ACHN (cell line): ENCODE measurements around the gene DZIP1.
"Not testable (repeated sequence)": the region's sequence is repeated elsewhere in the genome, so short reads cannot be mapped to it uniquely, and the experiment has no call there.

ENCODE experiments used
- DNase-seq: peaks from one replicate; pipeline ENCODE4 v3.0.0-alpha.2; 2015
- in situ Hi-C: cut with HindIII; loops from 2 replicates; pipeline ENCODE4 v1.10.0; 2017; ENCODE audit warnings: low sequenced_read_pairs, low pct_ligation_motif_present, low pct_unique_long_range_greater_than_20kb

The DZIP1 gene

DNA sequence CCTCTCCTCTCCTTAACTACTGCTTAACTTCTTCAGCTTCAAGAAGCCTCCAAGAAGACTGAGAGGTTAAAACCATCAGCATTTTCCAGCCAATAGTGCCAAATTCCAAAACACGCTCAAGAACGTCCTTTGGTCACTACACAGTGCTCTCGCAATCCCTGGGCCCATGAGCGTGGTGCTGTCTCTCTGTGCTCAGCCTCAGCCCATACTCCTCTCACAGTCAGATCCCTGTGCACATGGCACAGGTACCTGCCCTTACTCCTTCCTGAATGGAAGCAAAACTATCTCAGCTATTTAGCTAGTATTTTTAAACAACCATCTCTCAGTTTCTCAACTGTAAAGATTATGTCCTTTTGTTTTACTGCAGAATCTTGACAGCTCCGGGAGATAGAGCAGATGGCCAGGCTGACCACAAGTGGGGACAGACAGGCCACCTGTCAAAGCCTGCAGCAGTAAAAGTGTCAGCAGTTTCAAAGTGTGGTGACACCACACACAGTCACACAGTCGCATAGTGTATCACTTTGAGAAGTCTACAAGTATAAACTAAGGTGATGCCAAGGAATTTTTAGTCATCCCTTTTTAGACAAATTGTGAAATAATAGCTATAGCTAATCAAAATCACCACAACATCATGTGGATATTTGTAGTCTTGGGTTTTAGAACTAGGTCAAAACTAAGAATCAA is 35.7 kb downstream of the DZIP1 start:
- in situ Hi-C loops: no loop called here

DNA sequence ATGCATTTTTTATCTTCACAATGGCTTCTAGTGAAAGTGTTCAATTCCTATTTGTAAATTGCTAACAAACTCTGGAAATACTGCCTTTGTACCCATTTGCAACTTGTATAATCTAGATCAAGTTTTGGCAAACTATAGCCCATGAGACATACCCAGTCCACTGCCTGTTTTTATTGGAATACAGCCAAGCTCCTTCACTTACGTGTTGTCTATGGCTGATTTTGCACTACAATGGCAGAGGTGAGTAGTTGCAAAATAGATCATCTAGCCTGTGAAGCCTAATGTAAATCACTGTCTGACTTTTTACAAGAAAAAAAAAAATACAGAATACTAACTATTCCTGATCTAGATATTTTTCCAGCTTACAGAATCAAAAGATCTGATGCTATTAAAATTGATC is 37.1 kb downstream of the DZIP1 start:
- DNase-seq: no peak
- in situ Hi-C loops: no loop called here

More for the DNA sequence above, 35.7 kb downstream of the DZIP1 start:
- DNase-seq: no peak

DNA sequence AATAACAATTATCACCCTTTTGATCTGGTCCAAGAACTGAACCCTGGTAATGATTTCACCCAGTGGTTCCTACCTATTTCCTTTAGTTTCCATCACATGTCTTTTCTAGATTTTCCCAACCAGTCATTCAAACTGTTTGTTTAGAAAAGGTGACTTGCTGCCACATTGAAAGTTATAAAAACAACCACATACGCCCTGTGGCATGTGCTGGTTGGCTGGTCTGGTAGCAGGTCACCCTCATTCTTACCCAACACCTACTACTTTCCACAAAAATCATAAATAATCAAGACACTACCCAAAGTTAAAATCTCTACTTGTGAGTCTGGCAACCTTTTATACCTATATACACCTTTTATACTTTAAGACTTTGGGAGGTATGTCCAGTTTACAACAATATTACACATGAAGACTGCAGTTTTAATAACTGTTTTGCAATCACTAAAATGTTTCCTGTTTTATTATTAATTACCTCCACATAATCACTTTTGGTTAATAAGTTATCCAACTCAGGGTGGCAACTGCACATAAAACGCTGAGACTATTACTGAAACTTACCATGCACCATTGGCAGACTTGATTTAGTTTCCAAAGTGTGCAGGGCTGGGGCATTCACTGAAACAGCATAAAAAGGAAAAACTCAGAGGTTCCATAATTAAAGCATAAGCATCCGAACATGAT is 38.9 kb downstream of the DZIP1 start:
- DNase-seq: no peak
- in situ Hi-C loops: no loop called here

DNA sequence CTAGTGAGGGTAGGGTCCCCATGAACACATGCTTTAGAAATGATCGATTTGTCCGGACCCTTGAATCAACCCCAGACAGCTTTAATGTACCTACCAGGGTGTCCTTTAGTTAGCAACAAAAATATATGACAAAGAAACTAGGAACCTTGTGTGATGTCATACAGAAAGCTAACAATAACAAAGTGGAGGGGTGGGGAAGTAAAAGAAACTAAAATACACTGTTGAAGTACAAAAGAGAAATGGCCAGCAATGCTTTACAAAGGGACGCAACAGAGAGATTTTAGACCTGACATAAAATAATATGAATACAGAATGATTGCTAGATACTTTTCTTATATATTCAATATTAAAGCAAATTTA is 40.0 kb downstream of the DZIP1 start:
- no peak for DNase-seq
- in situ Hi-C loops: no loop called here

DNA sequence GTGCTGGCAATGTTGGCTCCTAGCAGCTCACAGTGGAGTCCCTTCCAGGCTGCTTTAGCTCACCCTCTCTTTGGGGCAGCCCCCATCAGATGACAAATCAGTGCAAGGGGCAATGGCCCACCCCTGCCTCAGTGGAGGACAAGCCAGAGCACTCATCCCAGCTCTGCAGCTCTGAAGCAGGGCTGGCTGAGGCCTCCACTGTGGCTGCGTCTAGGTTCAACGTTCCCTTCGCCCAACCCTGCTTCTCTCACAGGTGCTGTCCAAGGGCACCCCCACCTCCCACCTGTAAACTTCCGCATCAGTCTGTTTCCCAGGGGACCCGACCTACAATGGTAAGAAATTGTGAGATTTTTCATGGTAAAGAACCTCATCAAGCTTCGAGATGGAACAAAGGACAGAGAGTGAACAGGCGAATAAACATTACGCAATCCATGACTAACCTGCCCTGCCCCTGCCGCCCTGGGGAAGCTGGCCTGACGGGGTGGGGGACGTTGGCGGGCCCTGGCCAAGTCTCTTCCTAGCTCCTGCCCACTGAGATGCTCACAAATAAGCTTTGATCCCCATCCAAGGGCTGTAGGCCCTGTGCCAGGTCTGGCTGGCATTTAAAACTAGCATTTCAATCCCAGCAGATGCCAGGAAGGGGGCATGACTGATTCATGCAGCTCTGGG is 40.5 kb downstream of the DZIP1 start:
- in situ Hi-C loops: no loop called here
- DNase-seq: no peak

DNA sequence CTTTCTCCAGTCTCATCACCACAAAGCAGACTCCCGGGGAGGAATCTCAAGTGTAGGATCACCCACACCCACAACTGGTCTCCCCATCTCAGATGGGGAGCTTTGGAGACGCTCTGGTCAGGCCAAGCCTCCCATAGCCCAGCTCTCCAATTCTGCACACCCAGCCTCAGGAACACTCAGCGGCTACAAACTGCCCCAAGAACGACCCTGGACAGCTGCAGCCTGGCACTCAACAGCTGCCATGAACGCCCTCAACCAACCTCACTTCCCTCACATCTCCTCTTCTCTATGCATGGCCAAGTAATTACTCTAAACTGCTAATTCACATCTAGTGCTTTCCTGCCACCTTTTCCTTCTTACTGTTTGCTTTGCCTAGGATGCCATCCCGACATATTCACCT is 42.6 kb downstream of the DZIP1 start:
- no peak for DNase-seq
- in situ Hi-C loops: no loop called here

DNA sequence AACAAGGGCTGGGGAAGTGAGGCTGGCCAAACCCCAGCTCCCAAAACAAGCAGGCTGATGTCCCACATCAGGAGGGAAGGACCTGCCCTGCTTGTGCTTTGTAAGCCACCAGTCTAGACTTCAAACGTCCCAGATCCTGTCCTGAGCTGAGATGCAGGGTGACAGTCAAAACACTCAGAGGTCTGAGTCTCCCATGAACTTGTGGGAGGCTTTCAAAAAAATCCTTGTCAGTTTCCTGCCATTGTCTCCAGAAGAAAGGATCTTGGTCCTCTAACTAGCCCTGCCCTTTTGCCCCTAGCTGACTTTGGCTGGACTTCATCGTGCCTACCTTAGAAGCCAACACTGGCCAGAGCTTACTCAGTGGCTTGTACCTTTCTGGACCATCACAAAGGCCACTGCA is 43.3 kb downstream of the DZIP1 start:
- in situ Hi-C loops: no loop called here
- DNase-seq: no peak

DNA sequence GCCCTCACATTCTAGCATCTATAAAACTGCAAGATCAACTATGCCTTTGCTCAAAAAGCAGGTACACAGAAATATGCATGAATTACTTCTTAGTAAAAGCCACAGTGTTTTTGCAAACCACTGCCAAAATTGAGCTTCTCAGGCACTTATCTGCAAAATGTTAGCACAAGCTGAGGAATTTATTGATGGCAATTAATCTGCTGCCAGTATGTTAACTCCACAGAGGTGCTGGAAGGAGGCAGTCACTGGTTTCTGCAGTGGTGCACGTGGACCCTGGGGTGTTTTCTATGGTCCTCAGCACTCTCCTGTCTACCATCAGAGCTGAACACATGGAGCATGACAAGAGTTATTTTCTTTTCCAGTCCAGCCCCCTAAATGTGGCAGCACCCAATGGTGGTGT is 47.8 kb downstream of the DZIP1 start:
- no peak for DNase-seq
- in situ Hi-C loops: no loop called here

DNA sequence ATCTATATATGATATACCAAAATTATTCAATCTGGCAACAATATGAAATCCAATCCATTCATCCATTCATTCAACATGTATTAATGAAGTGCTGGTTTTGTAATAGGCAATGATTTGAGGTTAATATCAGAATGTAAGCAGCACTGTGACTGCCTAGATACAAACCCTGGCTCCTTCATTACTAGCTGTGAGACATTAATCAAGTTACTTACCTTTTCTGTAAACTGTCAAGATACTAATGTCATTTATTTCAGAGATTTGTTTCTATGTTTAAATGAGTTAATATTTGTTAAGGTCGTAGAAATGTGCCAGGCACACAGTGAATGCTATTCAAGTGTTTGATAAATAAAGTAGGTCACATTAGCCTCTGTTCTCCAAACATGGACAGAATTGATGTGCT is 51.0 kb downstream of the DZIP1 start:
- in situ Hi-C loops: no loop called here

DNA sequence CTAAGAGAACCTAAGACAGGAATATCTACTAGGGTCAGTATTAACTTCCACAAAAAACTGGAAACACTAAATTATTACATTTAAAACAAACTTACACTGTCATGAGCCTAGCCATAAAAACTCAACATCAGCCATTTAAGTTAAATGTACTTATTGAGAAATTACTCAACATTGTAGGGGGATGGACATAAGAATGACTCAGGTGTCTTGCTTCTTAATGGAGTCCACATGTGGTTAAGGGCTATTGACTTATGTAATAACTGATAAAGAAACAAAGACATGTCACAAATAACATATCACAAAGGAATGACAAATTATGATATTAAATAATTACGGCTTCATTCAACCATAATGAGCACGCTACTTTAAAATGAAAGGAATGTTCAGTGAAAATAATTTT is 55.8 kb downstream of the DZIP1 start:
- no peak for DNase-seq
- in situ Hi-C loops: no loop called here

More for the DNA sequence above, 51.0 kb downstream of the DZIP1 start:
- no peak for DNase-seq

DNA sequence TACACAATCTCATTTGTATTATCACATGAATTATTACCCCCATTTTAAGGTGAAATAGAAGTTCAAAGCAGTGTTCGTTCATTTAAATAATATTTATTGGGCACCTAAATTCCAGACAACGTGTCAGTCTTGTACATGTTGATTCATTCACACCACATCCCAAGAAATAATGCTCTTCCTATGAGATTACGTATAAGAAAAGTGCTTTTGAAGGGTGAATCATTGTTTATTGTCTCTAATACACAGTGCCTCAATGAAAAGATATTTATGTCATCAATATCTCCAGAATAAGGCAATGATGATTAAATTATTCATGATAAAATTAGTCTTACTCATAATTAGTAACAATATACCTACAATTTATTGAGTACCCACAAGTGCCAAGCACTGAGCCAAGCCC is 56.4 kb downstream of the DZIP1 start:
- no peak for DNase-seq
- in situ Hi-C loops: no loop called here

DNA sequence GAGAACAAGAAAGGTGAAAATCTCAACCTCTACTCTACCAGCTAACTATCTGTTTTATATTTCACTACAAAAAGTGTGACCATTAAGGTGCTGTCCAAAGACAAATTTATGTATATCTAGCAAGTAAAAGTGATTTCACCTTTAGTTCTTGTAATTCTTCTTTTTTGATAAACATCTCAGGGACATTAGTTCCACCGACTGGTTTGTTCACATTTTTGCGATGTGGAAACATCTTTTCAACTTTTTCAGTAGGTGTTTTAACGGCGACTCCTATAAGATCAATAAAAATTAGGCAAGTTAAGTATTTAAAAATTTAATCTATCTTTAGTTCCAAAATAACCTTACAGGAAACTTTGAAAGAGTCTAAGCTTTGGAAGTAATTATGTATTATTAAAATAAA is 58.6 kb downstream of the DZIP1 start:
- in situ Hi-C loops: no loop called here
- no peak for DNase-seq

DNA sequence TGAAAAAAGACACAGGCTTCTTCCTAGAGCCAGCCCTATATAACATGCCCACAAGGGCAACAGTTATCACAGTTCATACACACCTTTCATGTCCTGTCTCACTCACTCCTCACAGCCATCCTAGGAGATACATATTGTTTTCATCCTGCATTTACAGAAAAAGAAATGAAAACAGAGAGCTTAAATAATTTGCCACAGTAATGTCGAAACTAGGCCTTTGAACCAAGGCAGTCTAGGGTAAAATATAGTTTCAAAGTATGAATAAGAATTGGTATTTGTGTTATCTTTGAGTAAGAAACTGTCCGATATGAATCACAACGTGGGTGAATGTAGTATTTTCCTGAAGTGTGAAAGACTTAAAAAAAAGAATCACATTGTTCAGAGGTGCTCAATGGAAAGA is 65.2 kb downstream of the DZIP1 start:
- in situ Hi-C loops: no loop called here
- no peak for DNase-seq

DNA sequence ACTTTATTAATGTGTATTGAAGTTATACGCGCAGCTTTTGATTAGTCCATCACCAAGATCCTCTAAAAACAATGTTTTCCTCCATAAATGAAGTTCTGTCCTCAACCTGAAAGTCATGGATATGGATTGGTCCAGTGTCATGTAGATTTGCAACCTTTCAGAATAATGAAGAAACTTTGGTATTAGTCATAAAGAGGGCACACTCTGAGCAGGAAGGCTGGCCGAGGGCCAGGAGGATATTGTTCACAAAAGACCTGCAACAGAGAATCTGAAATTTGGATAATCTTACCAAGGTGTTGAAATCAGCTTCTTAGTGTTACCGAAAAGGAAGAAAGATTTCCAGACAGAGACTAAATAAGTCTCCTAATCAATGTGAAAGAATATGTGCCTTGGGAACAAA is 71.3 kb downstream of the DZIP1 start:
- in situ Hi-C loops: no loop called here

DNA sequence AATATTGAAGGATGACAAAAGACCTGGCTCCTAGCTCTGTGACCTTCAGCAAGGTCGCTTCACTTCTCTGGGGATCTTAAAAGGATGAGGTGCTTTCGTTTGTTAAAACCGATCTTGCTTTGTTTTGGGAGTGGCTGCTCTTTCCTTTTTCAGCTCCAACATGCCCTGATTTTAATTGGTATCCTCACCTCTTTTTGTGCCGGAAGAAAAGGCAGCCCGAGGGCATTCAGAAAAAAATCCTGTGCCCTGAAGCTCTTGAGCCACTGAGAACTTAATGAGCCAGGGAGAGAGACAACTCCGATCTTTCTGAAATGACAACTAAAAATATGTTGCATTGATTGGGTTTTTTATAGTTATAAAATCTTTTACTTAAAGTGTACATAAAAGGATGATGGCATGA is 72.6 kb downstream of the DZIP1 start:
- in situ Hi-C loops: no loop called here
- DNase-seq: no peak

More for the DNA sequence above, 71.3 kb downstream of the DZIP1 start:
- no peak for DNase-seq

DNA sequence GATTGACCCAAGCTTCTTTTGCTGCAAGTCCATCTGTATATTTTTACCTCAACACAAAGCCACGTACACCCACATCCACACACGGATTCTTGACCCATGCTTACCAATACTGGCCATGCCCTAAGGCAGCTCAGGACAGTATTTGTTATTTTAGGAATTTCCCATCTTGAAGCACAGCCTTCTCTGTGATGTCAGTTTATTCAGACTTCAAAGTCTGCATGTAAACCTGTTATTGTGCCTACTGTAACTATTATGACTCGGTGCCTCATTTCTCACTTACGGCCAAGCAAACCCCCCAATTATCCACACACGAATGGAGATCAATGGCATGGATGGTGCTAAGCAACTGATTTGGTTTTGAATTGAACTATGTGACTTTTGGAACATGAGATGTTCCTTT is 74.5 kb downstream of the DZIP1 start:
- in situ Hi-C loops: no loop called here
- DNase-seq: no peak

DNA sequence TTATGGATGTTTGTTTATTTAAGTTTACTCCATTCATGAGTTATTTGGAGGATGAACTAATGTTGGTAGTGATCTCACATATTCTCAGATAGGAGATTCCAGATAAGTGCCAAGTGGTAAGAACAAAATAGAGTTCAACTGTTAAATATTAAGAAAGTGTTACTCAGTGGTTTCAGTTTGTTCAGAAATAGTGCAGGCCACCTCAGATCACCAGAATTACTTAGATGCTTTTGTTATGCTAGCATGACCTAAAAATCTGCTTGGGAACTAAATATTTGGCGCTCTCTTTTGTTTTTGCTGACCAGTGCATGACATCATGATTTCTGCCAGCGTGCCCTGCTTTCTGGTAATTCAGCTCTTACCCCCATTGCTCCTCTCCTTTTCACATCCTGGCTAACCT is 76.4 kb downstream of the DZIP1 start:
- no peak for DNase-seq
- in situ Hi-C loops: no loop called here

DNA sequence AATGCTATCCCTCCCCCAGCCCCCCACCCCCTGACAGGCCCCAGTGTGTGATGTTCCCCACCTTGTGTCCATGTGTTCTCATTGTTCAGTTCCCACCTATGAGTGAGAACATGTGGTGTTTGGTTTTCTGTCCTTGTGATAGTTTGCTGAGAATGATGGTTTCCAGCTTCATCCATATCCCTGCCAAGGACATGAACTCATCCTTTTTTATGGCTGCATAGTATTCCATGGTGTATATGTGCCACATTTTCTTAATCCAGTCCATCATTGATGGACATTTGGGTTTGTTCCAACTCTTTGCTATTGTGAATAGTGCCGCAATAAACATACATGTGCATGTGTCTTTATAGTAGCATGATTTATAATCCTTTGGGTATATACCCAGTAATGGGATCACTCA is 78.7 kb downstream of the DZIP1 start:
- in situ Hi-C loops, DNase-seq: not testable (repeated sequence)

DNA sequence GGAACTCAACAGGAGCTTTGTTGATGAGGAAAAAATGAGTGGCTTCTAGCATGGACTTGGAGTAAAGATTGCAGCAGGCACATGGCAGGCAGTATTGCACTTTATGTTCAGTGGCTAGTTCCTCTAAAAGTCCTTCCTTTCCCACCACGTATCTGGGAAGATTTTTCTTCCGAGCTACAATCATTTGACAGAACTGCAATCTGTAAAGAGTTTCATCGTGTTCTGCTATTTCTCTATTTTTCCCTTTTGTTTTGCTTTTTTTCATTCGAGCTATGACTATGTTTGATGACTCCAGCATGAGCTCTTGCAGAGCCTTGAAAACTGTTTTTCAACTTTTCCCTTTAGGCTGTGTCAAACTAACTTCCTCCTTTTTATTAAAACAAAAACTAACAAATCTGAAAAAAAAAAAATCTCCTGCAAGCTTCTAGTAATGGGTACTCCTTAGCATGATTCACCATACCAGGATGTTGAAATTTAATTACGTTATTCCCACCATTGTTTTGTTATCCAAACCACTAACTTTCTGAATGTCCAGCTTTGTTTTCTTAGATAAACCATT is 79.7 kb downstream of the DZIP1 start:
- DNase-seq: no peak
- in situ Hi-C loops: no loop called here

DNA sequence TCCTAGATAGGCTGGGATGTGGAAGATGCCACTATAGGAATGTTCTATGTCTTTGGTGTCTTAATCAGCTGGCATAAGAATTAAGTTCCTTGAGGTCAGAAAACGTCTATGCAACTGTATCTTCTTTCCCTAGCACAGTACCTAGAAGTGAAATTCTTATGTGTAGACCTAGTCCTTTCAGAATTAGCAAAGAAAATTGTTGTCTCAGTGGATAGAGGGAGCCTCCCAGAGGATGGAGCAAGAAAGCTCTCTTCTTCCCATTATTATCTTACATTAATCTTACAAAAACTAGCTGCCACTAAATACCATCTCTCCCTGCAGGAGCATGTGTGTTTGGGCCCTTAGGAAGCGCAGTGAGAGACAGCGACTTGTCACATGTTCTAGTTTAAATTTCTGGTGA is 80.4 kb downstream of the DZIP1 start:
- no peak for DNase-seq
- in situ Hi-C loops: no loop called here
